ENCODE results near the gene TPSG1.

- TF ChIP-seq CTCF (IDR thresholded peaks at IDR 0.05) (no peak), POLR2A (IDR thresholded peaks at IDR 0.05) (no peak)
These were observed 28.6 kb downstream of the TPSG1 start for GRCh38 chr16:1196494-1196893.

Data from heart left ventricle (tissue), 13 donors.